GM12864 (cell line): Measurements from ENCODE around the gene KICS2.
A peak's percentile ranks its signal among the peaks of the same experiment; 100 is the strongest.

Experiments used
- DNase-seq: peaks from one replicate; pipeline ENCODE4 v3.0.0-alpha.2; 2011; ENCODE audit warnings: low read depth
- H3K4me3 ChIP-seq: 2 replicates; pipeline ENCODE4 v1.5.1; 2011; ENCODE audit warnings: mild to moderate bottlenecking, low read depth, low read length, control low read depth
- TF ChIP-seq, protein P1 (sequence below): IDR thresholded peaks from 2 replicates; pipeline ENCODE4 v1.5.1; 2011; ENCODE audit warnings: low read depth, mild to moderate bottlenecking, moderate library complexity, low read length, control low read depth, inconsistent platforms; ENCODE audit errors: missing control alignments

The KICS2 gene

DNA sequence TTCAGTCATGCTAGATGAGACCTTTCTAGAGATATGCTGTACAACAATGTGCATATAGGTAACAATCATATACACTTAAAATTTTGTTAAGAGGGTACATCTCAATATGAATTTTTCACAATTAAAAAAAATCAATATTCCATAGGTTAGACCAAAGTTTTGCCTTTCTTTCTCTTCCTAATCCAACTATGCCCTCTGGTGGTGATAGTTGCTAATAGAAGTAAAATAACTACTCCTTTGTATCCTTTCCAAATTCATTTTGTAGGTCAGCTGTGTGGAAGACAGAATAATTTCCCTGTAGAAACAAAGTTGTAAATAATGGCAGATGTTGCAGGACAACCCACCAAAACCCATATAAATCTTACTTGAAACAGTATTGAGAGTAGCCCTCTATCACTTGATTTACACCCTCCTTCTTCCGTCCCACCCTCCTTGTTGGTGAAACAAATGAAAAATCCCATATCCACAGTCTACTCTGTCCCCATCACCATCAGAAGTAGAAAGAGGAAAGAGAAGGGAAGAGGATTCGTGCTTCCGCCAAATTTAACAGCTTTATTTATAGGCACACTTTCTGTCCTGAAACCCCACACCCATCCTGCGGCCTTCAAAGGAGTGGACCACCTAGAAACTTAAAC, 34.2 kb upstream of the KICS2 start:
- peak; percentile 7 for DNase-seq
- no peak overlapping the region for H3K4me3 ChIP-seq
- TF ChIP-seq, protein P1, sequence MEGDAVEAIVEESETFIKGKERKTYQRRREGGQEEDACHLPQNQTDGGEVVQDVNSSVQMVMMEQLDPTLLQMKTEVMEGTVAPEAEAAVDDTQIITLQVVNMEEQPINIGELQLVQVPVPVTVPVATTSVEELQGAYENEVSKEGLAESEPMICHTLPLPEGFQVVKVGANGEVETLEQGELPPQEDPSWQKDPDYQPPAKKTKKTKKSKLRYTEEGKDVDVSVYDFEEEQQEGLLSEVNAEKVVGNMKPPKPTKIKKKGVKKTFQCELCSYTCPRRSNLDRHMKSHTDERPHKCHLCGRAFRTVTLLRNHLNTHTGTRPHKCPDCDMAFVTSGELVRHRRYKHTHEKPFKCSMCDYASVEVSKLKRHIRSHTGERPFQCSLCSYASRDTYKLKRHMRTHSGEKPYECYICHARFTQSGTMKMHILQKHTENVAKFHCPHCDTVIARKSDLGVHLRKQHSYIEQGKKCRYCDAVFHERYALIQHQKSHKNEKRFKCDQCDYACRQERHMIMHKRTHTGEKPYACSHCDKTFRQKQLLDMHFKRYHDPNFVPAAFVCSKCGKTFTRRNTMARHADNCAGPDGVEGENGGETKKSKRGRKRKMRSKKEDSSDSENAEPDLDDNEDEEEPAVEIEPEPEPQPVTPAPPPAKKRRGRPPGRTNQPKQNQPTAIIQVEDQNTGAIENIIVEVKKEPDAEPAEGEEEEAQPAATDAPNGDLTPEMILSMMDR: peak; percentile 43

DNA sequence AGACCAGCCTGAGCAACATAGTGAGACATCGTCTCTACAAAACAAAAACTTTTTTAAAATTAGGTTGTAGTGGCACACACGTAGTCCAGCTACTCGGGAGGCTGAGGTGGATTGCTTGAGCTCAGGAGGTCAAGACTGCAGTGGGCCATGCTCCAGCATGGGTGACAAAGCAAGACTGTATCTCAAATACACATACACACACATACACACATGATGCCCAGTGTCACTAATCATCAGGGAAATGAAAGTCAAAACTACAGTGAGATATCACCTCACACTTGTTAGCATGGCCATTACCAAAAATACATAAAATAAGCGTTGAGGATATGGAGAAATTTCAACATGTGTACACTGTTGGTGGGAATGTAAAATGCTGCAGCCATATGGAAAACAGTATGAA, 33.2 kb upstream of the KICS2 start:
- TF ChIP-seq, protein P1: no peak
- no peak overlapping the region for H3K4me3 ChIP-seq
- DNase-seq: no peak

DNA sequence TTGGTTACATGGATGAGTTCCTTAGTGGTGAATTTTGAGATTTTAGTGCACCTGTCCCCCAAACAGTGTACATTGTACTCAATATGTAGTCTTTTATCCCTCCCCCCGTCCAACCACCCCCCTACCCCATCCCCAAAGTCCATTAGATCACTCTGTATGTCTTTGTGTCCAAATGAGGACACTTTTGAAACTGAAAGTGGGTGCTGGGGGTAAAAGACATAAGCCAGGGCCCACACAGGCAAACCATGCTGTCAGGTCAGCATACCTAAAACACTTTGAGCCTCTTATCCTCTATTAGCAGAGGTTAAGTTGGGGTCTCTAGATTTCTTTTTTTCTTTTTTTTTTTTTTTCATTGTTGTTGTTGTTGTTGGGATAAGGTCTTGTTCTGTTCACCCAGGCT, 31.3 kb upstream of the KICS2 start:
- no peak overlapping the region for H3K4me3 ChIP-seq
- no peak for DNase-seq
- TF ChIP-seq, protein P1: no peak

DNA sequence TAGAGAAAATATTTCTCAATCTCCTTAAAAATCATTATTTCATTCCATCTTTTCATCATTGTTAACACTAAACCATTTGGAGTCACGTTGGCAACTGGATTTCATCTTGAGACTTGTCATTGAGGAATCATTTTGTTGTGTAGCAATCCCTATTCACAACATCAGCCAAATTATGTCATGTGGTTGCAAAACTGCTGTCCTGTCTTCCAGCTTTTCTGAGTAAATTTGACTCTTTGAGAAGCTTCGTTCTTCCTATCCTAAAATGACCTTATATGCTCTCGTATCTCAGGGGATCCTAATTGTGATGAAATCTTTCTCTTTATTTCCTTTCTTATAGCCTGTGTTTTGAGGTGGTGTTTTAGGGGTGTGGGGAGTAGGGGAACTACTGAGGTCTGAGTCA, 30.6 kb upstream of the KICS2 start:
- no peak for DNase-seq
- TF ChIP-seq, protein P1: no peak
- no peak overlapping the region for H3K4me3 ChIP-seq

DNA sequence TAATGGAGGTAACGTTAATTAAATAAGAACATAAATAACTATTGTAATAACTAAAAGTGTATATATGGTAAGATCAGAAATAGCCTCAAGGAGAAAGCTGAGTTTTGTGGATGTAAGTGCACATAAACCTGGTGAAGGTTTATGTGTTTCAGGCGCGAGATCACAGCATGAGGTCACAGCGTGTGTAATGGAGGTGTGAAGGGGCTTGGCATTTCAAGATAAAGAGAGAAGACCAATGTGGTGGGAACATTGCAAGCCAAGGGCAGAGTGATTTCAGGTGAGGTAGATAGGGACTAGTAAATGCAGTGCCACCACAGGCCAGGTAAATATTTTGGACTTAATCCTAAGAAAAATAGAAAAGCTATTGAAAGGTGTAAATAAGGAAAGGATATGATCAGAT, 21.7 kb upstream of the KICS2 start:
- H3K4me3 ChIP-seq: no peak overlapping the region
- no peak for DNase-seq
- TF ChIP-seq, protein P1: no peak

DNA sequence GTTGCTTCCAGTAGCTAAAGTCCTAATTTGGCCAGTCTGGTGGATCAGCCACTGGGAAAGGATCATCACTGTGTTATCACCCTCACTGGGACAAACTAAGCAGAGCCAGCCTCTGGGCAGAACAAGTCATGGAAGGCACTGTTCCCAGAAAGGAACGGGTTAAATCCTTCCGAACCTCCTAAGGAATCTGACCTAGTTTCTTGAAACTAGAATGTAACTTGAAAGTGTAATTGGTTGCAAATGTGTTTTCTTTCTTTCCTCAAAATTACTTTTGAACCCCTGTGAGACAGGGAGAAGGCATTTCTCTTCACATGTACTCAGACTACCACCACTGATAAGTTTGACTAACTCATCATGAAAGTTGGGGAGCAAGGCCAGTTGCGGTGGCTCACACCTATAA, 18.7 kb upstream of the KICS2 start:
- TF ChIP-seq, protein P1: no peak
- H3K4me3 ChIP-seq: no peak overlapping the region
- DNase-seq: no peak

DNA sequence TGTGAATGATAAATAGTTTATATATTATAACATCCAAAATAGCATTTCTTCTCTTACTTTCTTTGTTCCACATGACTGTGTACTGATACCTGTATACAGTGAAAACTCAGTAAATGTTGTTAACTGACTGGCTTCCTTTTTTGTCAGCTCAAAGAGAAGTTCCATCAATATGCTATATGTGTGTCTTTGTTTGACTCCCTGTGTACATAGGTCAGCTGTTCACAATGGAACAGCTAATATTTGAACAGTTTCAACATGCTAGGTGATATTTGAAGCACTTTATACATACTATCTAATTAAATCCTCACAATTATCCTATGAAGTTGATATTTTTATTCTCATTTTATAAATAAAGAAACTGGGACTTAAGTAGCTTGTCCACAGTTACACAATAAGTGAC, 15.3 kb upstream of the KICS2 start:
- TF ChIP-seq, protein P1: no peak
- DNase-seq: no peak

More for the DNA sequence above, 15.3 kb upstream of the KICS2 start:
- H3K4me3 ChIP-seq: no peak overlapping the region
